Ovary (tissue), 9 donors: ENCODE data around the gene ASPSCR1. TPM values are rescaled to one million over a fixed set of nuclear protein-coding genes. Genes with fewer than 3 reads are reported as not detected.

Experiments used
- DNase-seq, 5 donors: peaks; one replicate each; pipeline ENCODE4 v3.0.0-alpha.2; 2019 to 2020
- H3K27ac ChIP-seq, 2 donors: fragments of 200-600 bp; one replicate each; pipeline versions ENCODE4 v1.5.1 to v1.8.0; 2019 to 2022
- H3K27me3 ChIP-seq: fragments of 200-600 bp; one replicate; pipeline ENCODE4 v1.8.0; 2022
- H3K36me3 ChIP-seq: fragments of 200-600 bp; sonication (generic); one replicate; pipeline ENCODE4 v1.5.1; 2019
- H3K4me1 ChIP-seq: one replicate; pipeline ENCODE4 v1.8.1; 2013; ENCODE audit warnings: mild to moderate bottlenecking, moderate library complexity; ENCODE audit not compliant: insufficient read depth
- H3K4me3 ChIP-seq: fragments of 200-600 bp; sonication (generic); one replicate; pipeline ENCODE4 v1.5.1; 2017
- H3K9me3 ChIP-seq, 2 donors: fragments of 200-600 bp in 1 of 2; sonication (generic) in 1 of 2; one replicate each; pipeline versions ENCODE4 v1.5.1 to v1.8.1; 2013 to 2019; ENCODE audit warnings: mild to moderate bottlenecking in 1 of 2, moderate library complexity in 1 of 2
- EP300 ChIP-seq: sonication (generic); formaldehyde crosslinking; IDR thresholded peaks from one replicate; pipeline ENCODE4 v1.6.1; 2017; ENCODE audit warnings: antibody characterized with exemption
- POLR2A ChIP-seq: fragments of 450-650 bp; IDR thresholded peaks from one replicate; pipeline ENCODE4 v1.6.1; 2017; ENCODE audit warnings: antibody characterized with exemption, mild to moderate bottlenecking, moderate library complexity
- WGBS, 3 donors: extraction: QIAGEN DNeasy Blood & Tissue Kit in 1 of 3; methylation state at CpG; one replicate each; pipeline versions ENCODE4 v1.1.5 to v1.1.7; 2013 to 2017; 5-methylcytosine and 5-hydroxymethylcytosine counted together
- intact Hi-C, 4 donors: fragments of 100-400 bp; cut with DNase I; formaldehyde crosslinking; loops; one replicate each; pipeline versions ENCODE4 v1.11.0 to v1.15.1; 2022 to 2023
- polyA plus RNA-seq, 2 donors: library from polyadenylated mRNA; stranded (reverse); fragments of 200-250 nt in 1 of 2; fragments of 350-450 nt in 1 of 2; fragmentation: Illumina TruSeq in 1 of 2; extraction: RNeasy Lipid Tissue Mini Kit (QIAGEN cat#74804) in 1 of 2; gene quantifications; one replicate each; pipeline ENCODE4 v1.2.3, GENCODE V29; 2013 to 2014
- total RNA-seq, 7 donors: library from RNA; depleted of rRNA in 2 of 7; stranded (reverse); fragments of >200 nt in 2 of 7; fragmentation: NEBNext Ultra II Directional in 3 of 7; extraction: Animal tissue kit (Norgen Biotek cat#: 25700) in 3 of 7; gene quantifications; one replicate each; pipeline versions ENCODE4 v1.1.0 to v1.2.4, GENCODE V29; 2016 to 2023
- TF ChIP-seq, protein P1 (sequence below), 3 donors: fragments of 450-650 bp in 2 of 3; fragments of 200-600 bp in 1 of 3; IDR thresholded peaks; one replicate each; pipeline versions ENCODE4 v1.5.1 to v1.8.0; 2016 to 2022; ENCODE audit warnings: antibody characterized with exemption in 3 of 3, mild to moderate bottlenecking in 1 of 3
- donor health status: DM: no; HTN: no; CAD: no; lungs with moderate emphysema.
- donor health status: DM: no; HTN: no; CAD: no.
- donor health status: Bipolar disorder and iron deficiency.
- donor health status: DM: yes; HTN: yes; CAD: no.
- donor health status: DM: no; HTN: no; CAD: no.
- donor health status: DM: yes; HTN: yes; CAD: no.

Gene ASPSCR1
- total and polyA plus RNA-seq, 9 donors, result 1.6 to 39.9 (median 24.3) TPM

DNA sequence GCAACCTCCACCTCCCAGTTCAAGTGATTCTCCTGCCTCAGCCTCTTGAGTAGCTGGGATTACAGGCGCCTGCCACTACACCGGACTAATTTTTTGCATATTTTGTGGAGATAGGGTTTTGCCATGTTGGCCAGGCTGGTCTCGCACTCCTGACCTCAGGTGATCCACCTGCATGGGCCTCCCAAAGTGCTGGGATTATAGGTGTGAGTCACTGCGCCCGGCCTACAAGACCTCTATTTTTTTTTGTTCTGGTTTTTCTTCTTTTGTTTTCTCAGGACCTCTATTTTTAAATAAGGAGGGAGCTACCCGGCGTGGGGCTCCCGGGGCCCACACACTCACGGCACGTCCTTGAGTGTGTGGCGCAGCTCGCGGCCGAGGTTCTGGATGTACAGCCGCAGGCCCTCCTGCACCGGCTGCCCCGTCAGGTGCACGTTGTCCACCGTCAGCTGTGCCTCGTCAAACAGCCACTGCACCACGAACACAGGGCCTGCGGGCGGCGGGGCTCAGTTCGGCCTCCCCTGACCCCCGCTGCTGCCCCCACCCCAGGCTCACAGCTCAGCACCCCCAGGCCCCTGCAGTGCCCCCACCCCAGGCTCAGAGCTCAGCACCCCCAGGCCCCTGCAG, 22.3 kb upstream of the ASPSCR1 start:
- no peaks in the 10 kb centered on the region for H3K9me3 ChIP-seq
- H3K36me3 ChIP-seq, result no peaks in the 10 kb centered on the region
- WGBS, 3 donors, result 82 to 88% (median 83%) methylated on average over 25 to 26 of the region's 26 CpGs
- H3K27ac ChIP-seq, result no peak overlapping the region
- no peak for TF ChIP-seq EP300
- no peak for TF ChIP-seq POLR2A
- TF ChIP-seq, protein P1, sequence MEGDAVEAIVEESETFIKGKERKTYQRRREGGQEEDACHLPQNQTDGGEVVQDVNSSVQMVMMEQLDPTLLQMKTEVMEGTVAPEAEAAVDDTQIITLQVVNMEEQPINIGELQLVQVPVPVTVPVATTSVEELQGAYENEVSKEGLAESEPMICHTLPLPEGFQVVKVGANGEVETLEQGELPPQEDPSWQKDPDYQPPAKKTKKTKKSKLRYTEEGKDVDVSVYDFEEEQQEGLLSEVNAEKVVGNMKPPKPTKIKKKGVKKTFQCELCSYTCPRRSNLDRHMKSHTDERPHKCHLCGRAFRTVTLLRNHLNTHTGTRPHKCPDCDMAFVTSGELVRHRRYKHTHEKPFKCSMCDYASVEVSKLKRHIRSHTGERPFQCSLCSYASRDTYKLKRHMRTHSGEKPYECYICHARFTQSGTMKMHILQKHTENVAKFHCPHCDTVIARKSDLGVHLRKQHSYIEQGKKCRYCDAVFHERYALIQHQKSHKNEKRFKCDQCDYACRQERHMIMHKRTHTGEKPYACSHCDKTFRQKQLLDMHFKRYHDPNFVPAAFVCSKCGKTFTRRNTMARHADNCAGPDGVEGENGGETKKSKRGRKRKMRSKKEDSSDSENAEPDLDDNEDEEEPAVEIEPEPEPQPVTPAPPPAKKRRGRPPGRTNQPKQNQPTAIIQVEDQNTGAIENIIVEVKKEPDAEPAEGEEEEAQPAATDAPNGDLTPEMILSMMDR (IDR thresholded peaks at IDR 0.05), result no peak
- no peaks in the 10 kb centered on the region for H3K27me3 ChIP-seq
- intact Hi-C loops, result loop anchor here in 2 of 4 donors (10.0 kb wide), 1 partner anchor 200 kb away; no protein-coding TSS in a partner anchor
- no peak overlapping the region for H3K4me3 ChIP-seq
- no peak for DNase-seq
- H3K4me1 ChIP-seq, result no peaks in the 10 kb centered on the region

GRCh38 chr17:81955756-81956544, 21.5 kb upstream of the ASPSCR1 start:
- Histone ChIP-seq H3K4me1 (no peaks in the 10 kb centered on the region), H3K9me3 (no peaks in the 10 kb centered on the region), H3K27ac (no peak overlapping the region), H3K36me3 (no peaks in the 10 kb centered on the region), H3K27me3 (no peaks in the 10 kb centered on the region), H3K4me3 (no peak overlapping the region)
- TF ChIP-seq, protein P1 (IDR thresholded peaks at IDR 0.05), result no peak
- no peak for TF ChIP-seq POLR2A
- no peak for TF ChIP-seq EP300
- no peak for DNase-seq
- 66 to 74% (median 71%) methylated on average over 11 to 13 of the region's 13 CpGs for WGBS, 3 donors
- intact Hi-C loops, result loop anchor here in 2 of 4 donors (10.0 kb wide), 1 partner anchor 199 kb away; no protein-coding TSS in a partner anchor

DNA sequence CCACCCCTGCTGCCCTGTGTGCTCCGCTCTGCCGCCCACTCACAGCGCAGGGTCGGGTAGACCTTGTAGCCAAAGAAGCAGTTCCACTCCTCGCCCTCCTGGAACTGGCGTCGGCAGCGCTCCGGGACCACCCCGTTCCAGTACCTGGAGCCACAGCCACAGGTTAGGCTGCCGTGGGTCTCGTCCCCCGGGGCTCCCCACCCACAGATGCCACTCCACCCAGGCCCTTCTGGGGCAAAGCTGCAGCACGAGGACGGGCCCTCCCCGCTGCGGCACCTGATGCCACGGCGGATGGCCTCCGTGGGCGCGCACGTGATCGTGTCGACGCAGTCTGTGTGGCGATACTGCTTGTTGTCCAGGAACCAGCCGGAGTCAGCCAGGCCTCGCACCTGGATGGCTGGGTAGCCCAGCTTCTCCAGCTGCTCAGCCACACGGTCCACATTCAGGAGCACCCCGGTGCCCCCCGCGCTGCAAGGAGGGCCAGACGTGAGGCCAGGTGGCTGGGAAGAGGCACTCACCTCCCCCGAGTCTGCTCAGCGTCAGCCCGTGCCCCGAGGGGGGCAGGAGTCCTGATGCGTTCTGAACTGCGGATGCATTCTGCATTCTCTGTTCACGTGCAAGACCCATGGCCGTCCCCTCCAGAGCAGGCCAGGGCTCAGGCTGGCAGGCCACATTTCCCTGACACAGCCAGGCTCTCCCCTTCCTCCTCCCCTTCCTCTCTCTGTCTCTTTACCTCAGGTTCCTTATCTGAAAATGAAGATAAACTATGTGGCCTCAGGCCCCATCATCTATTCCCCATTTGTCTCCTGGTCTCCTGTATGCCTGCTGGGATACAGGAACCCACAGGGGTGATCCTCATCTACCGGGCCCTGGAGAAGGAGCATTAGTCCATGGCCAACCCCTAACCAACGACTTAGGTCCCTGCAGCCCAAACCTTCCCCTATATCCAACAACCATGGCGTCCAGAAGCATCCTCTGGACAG, 20.5 kb upstream of the ASPSCR1 start:
- no peak for DNase-seq
- H3K36me3 ChIP-seq, result no peaks in the 10 kb centered on the region
- no peak overlapping the region for H3K4me3 ChIP-seq
- TF ChIP-seq POLR2A, result no peak
- TF ChIP-seq, protein P1 (IDR thresholded peaks at IDR 0.05), result no peak
- no peak for TF ChIP-seq EP300
- H3K9me3 ChIP-seq, result no peaks in the 10 kb centered on the region
- 70 to 80% (median 72%) methylated on average over 40 to 45 of the region's 45 CpGs for WGBS, 3 donors
- no peak overlapping the region for H3K27ac ChIP-seq
- no peaks in the 10 kb centered on the region for H3K4me1 ChIP-seq
- peaks cover 3% of the 10 kb centered on the region for H3K27me3 ChIP-seq
- intact Hi-C loops, result loop anchor here in 2 of 4 donors (10.0 kb wide), 1 partner anchor 198 kb away; no protein-coding TSS in a partner anchor
